PC-9 (cell line): ENCODE results near the gene DEAF1. TPM values are rescaled to one million over a fixed set of nuclear protein-coding genes. Genes with fewer than 3 reads are reported as not detected.
"Not testable (repeated sequence)": the region's sequence is repeated elsewhere in the genome, so short reads cannot be mapped to it uniquely, and the experiment has no call there.

Experiments
- BruUV-seq: library from RNA; stranded (reverse); fragments of 400-500 nt; replicated peaks from 2 replicates; lab custom pipeline; 2021; lab: Mats Ljungman, UMichigan
- CTCF ChIA-PET: fragments of 300-600 bp; sonication (Branson Sonifier 250); formaldehyde crosslinking; loops from one replicate; lab custom pipeline; 2022; ENCODE audit warnings: antibody characterized with exemption; lab: Charles Lee
- POLR2A ChIA-PET: fragments of 300-600 bp; sonication (Branson Sonifier 250); formaldehyde crosslinking; loops from one replicate; lab custom pipeline; 2022; ENCODE audit warnings: antibody characterized with exemption; ENCODE audit not compliant: unreplicated experiment; lab: Charles Lee
- DNase-seq, 2 experiments: peaks; one replicate each; pipeline versions ENCODE4 v3.0.0 to v3.0.0-alpha.2; 2015 to 2022; ENCODE audit warnings: mixed read lengths in 1 of 2
- H2AFZ ChIP-seq: fragments of 200-600 bp; sonication (generic); 2 replicates; pipeline ENCODE4 v1.8.1; 2017; ENCODE audit warnings: antibody characterized with exemption
- H3F3A ChIP-seq: fragments of 200-600 bp; sonication (generic); 2 replicates; pipeline ENCODE4 v1.8.1; 2017; ENCODE audit warnings: antibody characterized with exemption, mild to moderate bottlenecking, low read depth; ENCODE audit not compliant: insufficient read depth
- H3K27ac ChIP-seq: fragments of 200-600 bp; sonication (generic); 2 replicates; pipeline ENCODE4 v1.6.1; 2016; ENCODE audit warnings: mixed run types
- H3K27me3 ChIP-seq: fragments of 200-600 bp; sonication (generic); 2 replicates; pipeline ENCODE4 v1.6.1; 2016; ENCODE audit warnings: low read depth, mixed run types; ENCODE audit not compliant: insufficient read depth
- H3K36me3 ChIP-seq: fragments of 200-600 bp; sonication (generic); 2 replicates; pipeline ENCODE4 v1.6.1; 2016; ENCODE audit warnings: low read depth, mixed run types
- H3K4me1 ChIP-seq: fragments of 200-600 bp; sonication (generic); replicated peaks from 2 replicates; pipeline ENCODE4 v1.6.1; 2016; ENCODE audit warnings: mixed run types; ENCODE audit not compliant: insufficient read depth
- H3K4me2 ChIP-seq: fragments of 200-600 bp; sonication (generic); 2 replicates; pipeline ENCODE4 v1.6.1; 2017; ENCODE audit warnings: mixed run types
- H3K4me3 ChIP-seq: fragments of 200-600 bp; sonication (generic); 2 replicates; pipeline ENCODE4 v1.6.1; 2016; ENCODE audit warnings: mixed run types
- H3K79me2 ChIP-seq: fragments of 200-600 bp; sonication (generic); 2 replicates; pipeline ENCODE4 v1.6.1; 2017; ENCODE audit warnings: low read depth, mixed run types
- H3K9me2 ChIP-seq: fragments of 200-600 bp; sonication (generic); 2 replicates; pipeline ENCODE4 v1.8.1; 2017; ENCODE audit warnings: mild to moderate bottlenecking; ENCODE audit not compliant: insufficient read depth
- H3K9me3 ChIP-seq: fragments of 200-600 bp; sonication (generic); 2 replicates; pipeline ENCODE4 v1.8.1; 2016; ENCODE audit warnings: low read depth; ENCODE audit not compliant: insufficient read depth
- H4K20me1 ChIP-seq: fragments of 200-600 bp; sonication (generic); 2 replicates; pipeline ENCODE4 v1.8.1; 2017; ENCODE audit not compliant: insufficient read depth
- EZH2 ChIP-seq: fragments of 200-600 bp; sonication (generic); IDR thresholded peaks from 2 replicates; pipeline ENCODE4 v1.8.0; 2017; ENCODE audit warnings: antibody characterized with exemption, low read depth
- intact Hi-C: fragments of 100-400 bp; cut with micrococcal nuclease; formaldehyde crosslinking; loops from one replicate; pipeline ENCODE4 v1.10.0; 2022; ENCODE audit not compliant: unreplicated experiment
- total RNA-seq: library from RNA; stranded (reverse); gene quantifications from 2 replicates; pipeline ENCODE4 v1.2.3, GENCODE V29; 2021
- TF ChIP-seq, protein P1 (sequence below): fragments of 200-600 bp; sonication (generic); conservative IDR thresholded peaks from 2 replicates; pipeline ENCODE4 v1.6.1; 2017; ENCODE audit warnings: mixed run types, antibody characterized with exemption, mild to moderate bottlenecking, moderate library complexity

The DEAF1 gene
- total RNA-seq, 1 experiment from 2014 or later = 36.9 TPM

DNA sequence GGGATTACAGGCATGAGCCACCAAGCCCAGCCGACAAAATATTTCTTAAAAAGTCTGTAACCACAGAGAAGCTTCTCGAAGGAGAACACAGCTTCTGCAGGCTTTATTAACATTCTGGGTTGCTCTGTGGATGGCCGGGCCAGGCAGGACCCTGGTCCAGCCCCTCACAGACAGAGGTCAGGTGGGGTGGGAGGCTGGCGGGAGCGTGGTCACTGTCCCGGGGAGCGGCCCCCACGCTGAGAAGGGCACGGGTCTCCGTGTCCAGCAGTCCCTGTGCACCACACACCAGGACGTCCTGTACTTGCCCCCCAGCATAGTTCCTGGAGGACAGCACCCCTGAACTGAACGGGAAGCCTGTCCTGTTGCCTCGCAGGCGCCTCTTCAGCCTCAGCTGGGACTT lies 38.6 kb downstream of the DEAF1 start:
- no TSS peak for BruUV-seq
- no peaks in the 10 kb centered on the region for H3K36me3 ChIP-seq

DNA sequence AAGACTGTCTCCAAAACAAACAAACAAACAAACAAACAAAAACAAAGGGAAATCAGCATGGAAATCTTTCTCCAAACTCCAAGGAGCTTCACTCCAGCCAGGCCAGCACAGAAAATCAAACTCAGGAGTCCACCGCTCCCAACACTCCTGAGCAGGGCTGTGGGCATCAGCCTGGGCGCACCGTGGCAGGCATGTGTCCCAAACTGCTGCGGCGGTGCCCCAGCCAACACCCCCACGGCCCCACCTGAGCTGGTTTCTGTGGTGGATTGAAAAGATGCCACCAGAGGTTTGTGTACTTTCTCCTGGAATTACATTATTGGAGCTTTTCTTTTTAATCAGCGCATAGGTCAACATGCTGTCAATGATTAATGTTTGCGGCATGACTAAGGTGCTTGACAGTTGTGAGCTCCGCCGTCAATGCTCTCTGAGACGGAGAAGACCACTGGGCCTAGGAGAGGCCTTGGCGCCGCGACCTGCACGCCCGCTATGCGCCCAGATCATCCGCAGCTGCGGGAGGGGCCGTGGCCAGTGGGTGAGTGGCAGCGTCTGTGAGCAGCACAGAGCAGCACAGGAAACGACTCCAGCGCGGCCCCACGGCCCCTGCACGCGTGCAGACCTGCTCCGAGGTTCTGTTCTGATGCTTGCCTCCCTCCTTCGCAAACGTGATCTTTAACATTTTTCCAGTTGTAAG lies 39.8 kb downstream of the DEAF1 start:
- no peaks in the 10 kb centered on the region for H3K36me3 ChIP-seq
- H3K9me2 ChIP-seq = no peaks in the 10 kb centered on the region
- H3K4me3 ChIP-seq = no peak overlapping the region
- no peak for DNase-seq
- TF ChIP-seq, protein P1, sequence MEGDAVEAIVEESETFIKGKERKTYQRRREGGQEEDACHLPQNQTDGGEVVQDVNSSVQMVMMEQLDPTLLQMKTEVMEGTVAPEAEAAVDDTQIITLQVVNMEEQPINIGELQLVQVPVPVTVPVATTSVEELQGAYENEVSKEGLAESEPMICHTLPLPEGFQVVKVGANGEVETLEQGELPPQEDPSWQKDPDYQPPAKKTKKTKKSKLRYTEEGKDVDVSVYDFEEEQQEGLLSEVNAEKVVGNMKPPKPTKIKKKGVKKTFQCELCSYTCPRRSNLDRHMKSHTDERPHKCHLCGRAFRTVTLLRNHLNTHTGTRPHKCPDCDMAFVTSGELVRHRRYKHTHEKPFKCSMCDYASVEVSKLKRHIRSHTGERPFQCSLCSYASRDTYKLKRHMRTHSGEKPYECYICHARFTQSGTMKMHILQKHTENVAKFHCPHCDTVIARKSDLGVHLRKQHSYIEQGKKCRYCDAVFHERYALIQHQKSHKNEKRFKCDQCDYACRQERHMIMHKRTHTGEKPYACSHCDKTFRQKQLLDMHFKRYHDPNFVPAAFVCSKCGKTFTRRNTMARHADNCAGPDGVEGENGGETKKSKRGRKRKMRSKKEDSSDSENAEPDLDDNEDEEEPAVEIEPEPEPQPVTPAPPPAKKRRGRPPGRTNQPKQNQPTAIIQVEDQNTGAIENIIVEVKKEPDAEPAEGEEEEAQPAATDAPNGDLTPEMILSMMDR = no peak
- no peak for TF ChIP-seq EZH2
- H3F3A ChIP-seq = no peaks in the 10 kb centered on the region
- no peaks in the 10 kb centered on the region for H4K20me1 ChIP-seq
- POLR2A ChIA-PET = no interaction called here
- H3K27me3 ChIP-seq = no peaks in the 10 kb centered on the region
- no peaks in the 10 kb centered on the region for H3K9me3 ChIP-seq
- intact Hi-C loops = no loop called here
- CTCF ChIA-PET = no interaction called here
- H3K4me1 ChIP-seq = no peaks in the 10 kb centered on the region
- no peak overlapping the region for H2AFZ ChIP-seq
- no peaks in the 10 kb centered on the region for H3K79me2 ChIP-seq
- no TSS peak for BruUV-seq
- no peak overlapping the region for H3K27ac ChIP-seq
- H3K4me2 ChIP-seq = no peak overlapping the region

More for the DNA sequence above, 38.6 kb downstream of the DEAF1 start:
- Histone ChIP-seq H2AFZ (no peak overlapping the region), H3K27me3 (no peaks in the 10 kb centered on the region), H3K4me2 (no peak overlapping the region), H3K9me3 (no peaks in the 10 kb centered on the region), H3K4me3 (no peak overlapping the region), H4K20me1 (no peaks in the 10 kb centered on the region), H3F3A (no peaks in the 10 kb centered on the region), H3K27ac (no peak overlapping the region), H3K4me1 (no peaks in the 10 kb centered on the region), H3K79me2 (no peaks in the 10 kb centered on the region), H3K9me2 (no peaks in the 10 kb centered on the region)
- intact Hi-C loops = no loop called here
- ChIA-PET POLR2A (no interaction called here), CTCF (no interaction called here)
- no peak for DNase-seq
- TF ChIP-seq, protein P1 = no peak
- TF ChIP-seq EZH2 = no peak

DNA sequence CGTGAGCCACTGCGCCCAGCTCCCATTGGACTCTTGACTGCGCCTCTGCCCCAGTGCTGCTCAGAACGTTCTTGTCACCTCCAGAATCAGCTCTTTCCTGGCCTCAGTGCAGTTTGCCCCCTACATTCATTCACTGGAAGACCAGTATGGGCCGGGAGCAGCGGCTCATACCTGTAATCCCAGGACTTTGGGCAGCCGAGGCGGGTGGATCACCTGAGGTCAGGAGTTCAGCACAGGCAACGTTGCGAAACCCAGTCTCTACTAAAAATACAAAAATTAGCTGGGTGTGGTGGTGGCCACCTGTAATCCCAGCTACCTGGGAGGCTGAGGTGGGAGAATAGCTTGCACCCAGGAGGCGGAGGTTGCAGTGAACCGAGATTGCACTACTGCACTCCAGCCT lies 40.6 kb downstream of the DEAF1 start:
- H4K20me1 ChIP-seq, H3K27me3 ChIP-seq, POLR2A ChIA-PET, H3K4me1 ChIP-seq, H3K36me3 ChIP-seq, intact Hi-C loops, H3K79me2 ChIP-seq, H3K9me3 ChIP-seq, BruUV-seq, H3K4me2 ChIP-seq, H3F3A ChIP-seq, DNase-seq, CTCF ChIA-PET, H3K27ac ChIP-seq, H2AFZ ChIP-seq, H3K9me2 ChIP-seq, H3K4me3 ChIP-seq: not testable (repeated sequence)

DNA sequence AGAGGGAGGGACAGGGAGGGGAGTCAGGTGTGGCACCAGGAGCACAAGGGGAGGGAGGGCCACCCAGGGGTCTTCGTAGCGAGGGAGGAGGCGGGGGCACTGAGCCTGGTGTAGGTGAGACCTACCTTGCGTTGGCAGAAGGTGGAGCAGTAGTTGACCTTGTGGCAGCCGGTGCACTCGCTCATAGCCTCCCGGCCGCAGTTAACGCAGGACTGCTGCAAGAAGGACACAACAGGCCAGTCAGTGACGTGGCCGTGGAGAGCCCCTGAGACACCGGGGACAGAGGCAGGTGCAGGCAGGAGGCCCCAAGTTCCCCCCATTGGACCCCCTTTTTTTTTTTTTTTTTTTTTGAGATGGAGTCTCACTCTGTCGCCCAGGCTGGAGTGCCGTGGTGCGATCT lies 41.2 kb downstream of the DEAF1 start:
- Histone ChIP-seq H3K4me2 (no peak overlapping the region), H3K9me2 (no peaks in the 10 kb centered on the region), H3K27me3 (no peaks in the 10 kb centered on the region), H3K4me1 (no peaks in the 10 kb centered on the region), H3K36me3 (no peaks in the 10 kb centered on the region), H3F3A (peaks cover 3% of the 10 kb centered on the region; the same call in 1 of the 2 replicates), H3K4me3 (no peak overlapping the region), H2AFZ (no peak overlapping the region), H3K79me2 (no peaks in the 10 kb centered on the region), H3K27ac (no peak overlapping the region), H3K9me3 (no peaks in the 10 kb centered on the region), H4K20me1 (no peaks in the 10 kb centered on the region)
- BruUV-seq = no TSS peak
- no peak for DNase-seq
- CTCF ChIA-PET = no interaction called here
- TF ChIP-seq, protein P1 = no peak
- TF ChIP-seq EZH2 = no peak
- POLR2A ChIA-PET = no interaction called here
- intact Hi-C loops = no loop called here

DNA sequence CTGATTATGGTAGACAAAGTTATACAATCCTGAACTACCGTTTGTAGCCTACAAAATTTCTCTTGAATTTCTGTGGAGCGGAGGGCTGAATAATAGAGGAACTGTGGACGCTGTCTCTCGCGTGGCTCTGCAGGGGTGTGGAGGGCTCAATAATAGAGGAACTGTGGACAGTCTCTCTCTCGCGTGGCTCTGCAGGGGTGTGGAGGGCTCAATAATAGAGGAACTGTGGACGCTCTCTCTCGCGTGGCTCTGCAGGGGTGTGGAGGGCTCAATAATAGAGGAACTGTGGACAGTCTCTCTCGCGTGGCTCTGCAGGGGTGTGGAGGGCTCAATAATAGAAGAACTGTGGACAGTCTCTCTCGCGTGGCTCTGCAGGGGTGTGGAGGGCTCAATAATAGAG lies 41.9 kb downstream of the DEAF1 start:
- H3K4me3 ChIP-seq, intact Hi-C loops, H3K4me2 ChIP-seq, H4K20me1 ChIP-seq, H3K4me1 ChIP-seq, H3F3A ChIP-seq, H3K79me2 ChIP-seq, H3K9me3 ChIP-seq, H3K36me3 ChIP-seq, POLR2A ChIA-PET, BruUV-seq, H3K9me2 ChIP-seq, DNase-seq, CTCF ChIA-PET, H3K27ac ChIP-seq, H2AFZ ChIP-seq, H3K27me3 ChIP-seq: not testable (repeated sequence)
